ENCODE results near the gene GBE1. TPM values are rescaled to one million over a fixed set of nuclear protein-coding genes. Genes with fewer than 3 reads are reported as not detected.

GBE1 gene
- polyA plus RNA-seq, 1 of the 3 experiments (the other 2 are of a cell fraction): 14.2 TPM

GRCh38 chr3:81734742-81735141 is 26.7 kb downstream of the GBE1 start:
- Histone ChIP-seq H3K27me3 (ENCODE audit: insufficient read depth) (no peaks in the 10 kb centered on the region), H3K9me2 (no peaks in the 10 kb centered on the region), H3K36me3 (replicated peaks in 1 of 2; ENCODE audit: control insufficient read depth in 1 of 2, insufficient read depth in 2 of 2, low read length in 1 of 2) (no peaks in the 10 kb centered on the region), H3K4me3 (ENCODE audit: low read depth in 2 of 2, low read length in 1 of 2) (no peak overlapping the region), H3K9ac (no peak overlapping the region), H3K9me3 (no peaks in the 10 kb centered on the region), H3K27ac (ENCODE audit: low read depth in 2 of 2, low read length in 1 of 2) (no peak overlapping the region), H3K4me1 (ENCODE audit: control insufficient read depth in 1 of 2, insufficient read depth in 2 of 2, low read depth in 1 of 2, low read length in 1 of 2) (peaks cover 0 to 4% of the 10 kb centered on the region in 2 experiments; a peak in 1 of 4 replicates), H3K4me2 (no peak overlapping the region), H3F3A (replicated peaks; ENCODE audit: insufficient read depth) (peaks cover 4% of the 10 kb centered on the region), H4K20me1 (ENCODE audit: insufficient read depth) (no peaks in the 10 kb centered on the region), H2AFZ (ENCODE audit: low read depth) (no peak overlapping the region), H3K79me2 (ENCODE audit: insufficient read depth) (peaks cover 47% of the 10 kb centered on the region)
- DNase-seq: no peak
- ChIA-PET CTCF (no interaction called here), POLR2A (no interaction called here)
- TF ChIP-seq REST (IDR thresholded peaks at IDR 0.05; ENCODE audit: low read depth, low read length): no peak
- TF ChIP-seq CHD2 (IDR thresholded peaks at IDR 0.05; ENCODE audit: low read length, partially characterized antibody): no peak
- WGBS (ENCODE audit: low lambda C conversion rate): 79% methylated on average over 1 of the region's 1 CpG

- H3K4me2 ChIP-seq: no peak overlapping the region
- H3K4me3 ChIP-seq (ENCODE audit: low read depth in 2 of 2, low read length in 1 of 2): no peak overlapping the region
- whole genome bisulfite sequencing (ENCODE audit: low lambda C conversion rate): 80% methylated on average over 4 of the region's 4 CpGs
- ChIA-PET POLR2A (no interaction called here), CTCF (no interaction called here)
- H3F3A ChIP-seq (replicated peaks; ENCODE audit: insufficient read depth): peaks cover 16% of the 10 kb centered on the region
- no peaks in the 10 kb centered on the region for H3K27me3 ChIP-seq (ENCODE audit: insufficient read depth)
- H3K79me2 ChIP-seq (ENCODE audit: insufficient read depth): peaks cover 42% of the 10 kb centered on the region
- H3K9me2 ChIP-seq: no peaks in the 10 kb centered on the region
- no peak overlapping the region for H2AFZ ChIP-seq (ENCODE audit: low read depth)
- no peak overlapping the region for H3K9ac ChIP-seq
- H3K9me3 ChIP-seq: no peaks in the 10 kb centered on the region
- H3K36me3 ChIP-seq (replicated peaks in 1 of 2; ENCODE audit: control insufficient read depth in 1 of 2, insufficient read depth in 2 of 2, low read length in 1 of 2): no peaks in the 10 kb centered on the region
- H4K20me1 ChIP-seq (ENCODE audit: insufficient read depth): no peaks in the 10 kb centered on the region
- H3K27ac ChIP-seq (ENCODE audit: low read depth in 2 of 2, low read length in 1 of 2): no peak overlapping the region
- H3K4me1 ChIP-seq (ENCODE audit: control insufficient read depth in 1 of 2, insufficient read depth in 2 of 2, low read depth in 1 of 2, low read length in 1 of 2): peaks cover 0 to 8% of the 10 kb centered on the region in 2 experiments; a peak in 2 of 4 replicates
- DNase-seq: no peak
- TF ChIP-seq TAF1 (IDR thresholded peaks at IDR 0.05; ENCODE audit: borderline replicate concordance, low read depth, low read length) (no peak), SMC3 (IDR thresholded peaks at IDR 0.05; ENCODE audit: low read depth, low read length) (no peak), RCOR1 (IDR thresholded peaks at IDR 0.05; ENCODE audit: low read length) (no peak), TEAD4 (IDR thresholded peaks at IDR 0.05; ENCODE audit: borderline replicate concordance, insufficient read depth) (no peak), FOXJ3 (CRISPR knock-in tag; IDR thresholded peaks at IDR 0.05) (no peak), RXRA (IDR thresholded peaks at IDR 0.05; ENCODE audit: borderline replicate concordance, low read depth) (no peak), NRF1 (IDR thresholded peaks at IDR 0.05; ENCODE audit: low read depth, low read length) (no peak), IRF3 (IDR thresholded peaks at IDR 0.05; ENCODE audit: low read depth, low read length) (no peak), MXI1 (IDR thresholded peaks at IDR 0.05; ENCODE audit: low read depth, low read length) (no peak), USF2 (IDR thresholded peaks at IDR 0.05; ENCODE audit: borderline replicate concordance, low read depth, low read length) (no peak), FOSL2 (IDR thresholded peaks at IDR 0.05; ENCODE audit: borderline replicate concordance, low read depth) (no peak), REST (IDR thresholded peaks at IDR 0.05; ENCODE audit: low read depth, low read length) (no peak), EP300 (IDR thresholded peaks at IDR 0.05; ENCODE audit: borderline replicate concordance in 1 of 2, low read depth in 1 of 2, low read length in 1 of 2) (no peak), CHD2 (IDR thresholded peaks at IDR 0.05; ENCODE audit: low read length, partially characterized antibody) (no peak), GATA2 (CRISPR knock-in tag; IDR thresholded peaks at IDR 0.05) (no peak), RFX5 (IDR thresholded peaks at IDR 0.05; ENCODE audit: low read length) (no peak), USF1 (IDR thresholded peaks at IDR 0.05; ENCODE audit: borderline replicate concordance, low read depth) (no peak)
Observed at GRCh38 chr3:81732642-81733041, 28.8 kb downstream of the GBE1 start.
